ENCODE data around the gene CFAP43. TPM values are rescaled to one million over a fixed set of nuclear protein-coding genes. Genes with fewer than 3 reads are reported as not detected.

Gene CFAP43
- total and polyA plus RNA-seq, 8 donors, result under 0.01 to 2.0 (median 0.25) TPM; not detected in 3

DNA sequence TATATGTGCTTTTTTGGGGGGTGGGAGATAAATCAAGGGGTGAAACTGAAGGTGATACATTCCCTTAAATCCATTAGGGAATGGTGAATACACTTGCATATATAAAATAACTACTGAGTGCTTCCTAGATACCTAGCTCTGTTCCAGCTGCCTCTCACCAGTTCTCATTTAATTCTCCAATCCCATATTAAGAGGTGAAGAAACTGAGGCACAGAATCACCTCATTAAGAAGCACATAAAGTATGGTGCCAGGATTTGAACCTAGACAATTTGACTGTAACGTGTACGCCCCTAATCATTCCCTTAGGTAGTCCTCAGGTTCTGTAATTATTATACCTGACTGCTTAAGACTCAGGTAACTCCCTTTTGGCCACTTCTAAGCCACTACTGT, 111.7 kb downstream of the CFAP43 start:
- no peak for DNase-seq
- no peaks in the 10 kb centered on the region for H3K27me3 ChIP-seq
- peak overlapping the region; percentile 52 to 100 (median 98) for H3K27ac ChIP-seq
- peaks cover 7 to 23% (median 12%) of the 10 kb centered on the region in 4 donors for H3K4me1 ChIP-seq
- WGBS, 5 donors, result 11 to 35% (median 25%) methylated on average over 2 of the region's 2 CpGs
- no peak for TF ChIP-seq POLR2A (IDR thresholded peaks at IDR 0.05)
- TF ChIP-seq EP300 (IDR thresholded peaks at IDR 0.05), result no peak
- no peak for TF ChIP-seq POLR2AphosphoS5 (IDR thresholded peaks at IDR 0.05)
- TF ChIP-seq, protein P1, sequence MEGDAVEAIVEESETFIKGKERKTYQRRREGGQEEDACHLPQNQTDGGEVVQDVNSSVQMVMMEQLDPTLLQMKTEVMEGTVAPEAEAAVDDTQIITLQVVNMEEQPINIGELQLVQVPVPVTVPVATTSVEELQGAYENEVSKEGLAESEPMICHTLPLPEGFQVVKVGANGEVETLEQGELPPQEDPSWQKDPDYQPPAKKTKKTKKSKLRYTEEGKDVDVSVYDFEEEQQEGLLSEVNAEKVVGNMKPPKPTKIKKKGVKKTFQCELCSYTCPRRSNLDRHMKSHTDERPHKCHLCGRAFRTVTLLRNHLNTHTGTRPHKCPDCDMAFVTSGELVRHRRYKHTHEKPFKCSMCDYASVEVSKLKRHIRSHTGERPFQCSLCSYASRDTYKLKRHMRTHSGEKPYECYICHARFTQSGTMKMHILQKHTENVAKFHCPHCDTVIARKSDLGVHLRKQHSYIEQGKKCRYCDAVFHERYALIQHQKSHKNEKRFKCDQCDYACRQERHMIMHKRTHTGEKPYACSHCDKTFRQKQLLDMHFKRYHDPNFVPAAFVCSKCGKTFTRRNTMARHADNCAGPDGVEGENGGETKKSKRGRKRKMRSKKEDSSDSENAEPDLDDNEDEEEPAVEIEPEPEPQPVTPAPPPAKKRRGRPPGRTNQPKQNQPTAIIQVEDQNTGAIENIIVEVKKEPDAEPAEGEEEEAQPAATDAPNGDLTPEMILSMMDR (IDR thresholded peaks at IDR 0.05), result no peak
- intact Hi-C loops (cut with DNase I; ENCODE audit: low total_unique reads), result no loop called here
- H3K36me3 ChIP-seq, result peaks cover 0 to 4% (median 2%) of the 10 kb centered on the region in 4 donors
- peak overlapping the region; percentile 67 to 80 (median 76) for H3K4me3 ChIP-seq
- no peaks in the 10 kb centered on the region for H3K9me3 ChIP-seq

- Histone ChIP-seq H3K36me3 (no peaks in the 10 kb centered on the region), H3K27ac (peak overlapping the region in 4 of 5 donors; percentile 98 to 100 (median 98)), H3K4me3 (no peak overlapping the region), H3K4me1 (peaks cover 7 to 23% (median 12%) of the 10 kb centered on the region in 4 donors), H3K9me3 (no peaks in the 10 kb centered on the region), H3K27me3 (no peaks in the 10 kb centered on the region)
- peak in 1 of 2 donors; percentile 8 for DNase-seq
- 55 to 66% (median 58%) methylated on average over 3 of the region's 3 CpGs for WGBS, 5 donors
- TF ChIP-seq, protein P1 (IDR thresholded peaks at IDR 0.05), result no peak
- no peak for TF ChIP-seq EP300 (IDR thresholded peaks at IDR 0.05)
- TF ChIP-seq POLR2AphosphoS5 (IDR thresholded peaks at IDR 0.05), result no peak
- TF ChIP-seq POLR2A (IDR thresholded peaks at IDR 0.05), result no peak
- intact Hi-C loops (cut with DNase I; ENCODE audit: low total_unique reads), result no loop called here
Observed at GRCh38 chr10:104119996-104120395, 112.2 kb downstream of the CFAP43 start.

- Histone ChIP-seq H3K36me3 (no peaks in the 10 kb centered on the region), H3K9me3 (no peaks in the 10 kb centered on the region), H3K27me3 (no peaks in the 10 kb centered on the region), H3K27ac (no peak overlapping the region), H3K4me1 (peaks cover 7 to 16% (median 10%) of the 10 kb centered on the region in 4 donors), H3K4me3 (no peak overlapping the region)
- DNase-seq, result peak in 1 of 2 donors; percentile 37
- 64 to 93% (median 92%) methylated on average over 4 of the region's 4 CpGs for WGBS, 5 donors
- TF ChIP-seq POLR2A (IDR thresholded peaks at IDR 0.05) (no peak), POLR2AphosphoS5 (IDR thresholded peaks at IDR 0.05) (peak in 1 of 3 donors; percentile 11), EP300 (IDR thresholded peaks at IDR 0.05) (no peak)
- TF ChIP-seq, protein P1 (IDR thresholded peaks at IDR 0.05), result no peak
- intact Hi-C loops (cut with DNase I; ENCODE audit: low total_unique reads), result no loop called here
Observed at GRCh38 chr10:104117839-104118323, 114.3 kb downstream of the CFAP43 start.

- 26 to 52% (median 48%) methylated on average over 1 of the region's 1 CpG for WGBS, 5 donors
- intact Hi-C loops (cut with DNase I; ENCODE audit: low total_unique reads), result no loop called here
- no peak overlapping the region for H3K27ac ChIP-seq
- DNase-seq, result no peak
- no peak overlapping the region for H3K4me3 ChIP-seq
- H3K36me3 ChIP-seq, result no peaks in the 10 kb centered on the region
- no peaks in the 10 kb centered on the region for H3K4me1 ChIP-seq
- H3K9me3 ChIP-seq, result no peaks in the 10 kb centered on the region
- TF ChIP-seq, protein P1 (IDR thresholded peaks at IDR 0.05), result no peak
- TF ChIP-seq EP300 (IDR thresholded peaks at IDR 0.05) (no peak), POLR2A (IDR thresholded peaks at IDR 0.05) (no peak), POLR2AphosphoS5 (IDR thresholded peaks at IDR 0.05) (no peak)
- H3K27me3 ChIP-seq, result no peaks in the 10 kb centered on the region
Observed at GRCh38 chr10:104113376-104113956, 118.7 kb downstream of the CFAP43 start.
